ENCODE results near the gene TAPBP.

The TAPBP gene

DNA sequence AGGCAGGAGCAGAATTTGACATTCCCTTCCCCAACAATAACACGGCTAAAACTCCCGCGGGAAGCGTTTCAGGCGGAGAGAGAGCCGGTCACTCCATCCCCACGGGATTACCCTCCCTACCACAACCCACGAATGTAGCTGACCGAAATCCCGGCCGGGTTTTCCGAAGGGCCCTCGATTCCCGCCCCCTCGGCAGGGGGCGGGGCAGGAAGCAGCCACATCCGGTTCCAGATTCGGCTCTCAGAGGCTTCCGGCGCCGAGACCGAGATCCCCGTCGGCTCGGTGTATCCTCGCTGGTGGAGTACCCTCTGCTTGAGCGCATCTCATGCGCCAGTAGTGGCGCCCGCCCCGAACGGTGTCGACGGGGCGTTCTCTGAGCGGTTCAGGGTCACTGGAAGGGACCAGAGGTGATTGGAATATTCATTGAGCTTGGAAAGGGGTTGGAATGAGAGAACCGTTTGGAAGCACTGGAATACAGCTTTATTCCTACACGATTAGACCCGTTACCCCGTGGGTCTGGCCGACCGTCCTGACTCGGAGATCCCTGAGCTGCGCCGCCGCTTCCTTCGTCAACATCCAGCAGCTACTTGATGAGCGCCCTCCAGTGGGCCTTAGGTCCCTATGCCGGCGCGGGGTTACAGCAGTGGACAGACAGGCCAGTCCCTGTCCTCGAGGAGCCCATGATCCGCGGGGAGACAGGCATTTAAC lies 14.5 kb downstream of the TAPBP start:
- intact Hi-C loops (cut with DNase I) = loop anchor here (1.0 to 10.0 kb wide), 2 partner anchors 10 to 115 kb away; partner anchors contain the start of genes CUTA, PFDN6, PHF1 and WDR46
- DNase-seq = peak; percentile 77 to 97 (median 92)

DNA sequence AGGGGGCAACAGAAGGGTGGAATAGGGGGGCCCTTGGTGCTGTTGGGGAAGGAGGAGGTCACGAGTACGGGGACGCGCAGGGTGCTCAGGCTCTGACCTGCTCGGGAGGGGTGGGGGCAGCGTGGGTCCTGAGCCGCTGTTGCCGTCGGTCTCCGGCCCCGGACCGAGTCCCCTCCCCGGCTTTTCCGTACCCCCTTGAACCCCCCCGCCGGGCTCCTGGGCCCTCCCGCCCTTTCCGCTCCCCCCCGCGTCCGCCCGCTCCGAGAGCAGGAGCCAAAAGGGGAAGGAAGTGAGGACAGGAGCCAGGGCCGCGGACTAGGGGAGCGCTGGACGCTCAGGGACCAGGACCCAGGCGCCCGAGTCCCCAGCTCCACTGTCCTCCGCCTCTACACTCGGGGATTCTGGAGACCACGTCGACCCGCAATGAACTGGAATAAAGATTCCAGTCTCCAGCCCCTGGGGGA lies 15.1 kb downstream of the TAPBP start, which contains the start of gene RGL2:
RGL2 (minus strand) TSS at position 170 of the 464 bp plus-strand sequence. CDS start 332 bp downstream, outside the sequence.
- intact Hi-C loops (cut with DNase I) = loop anchor here (1.0 to 10.0 kb wide), 2 partner anchors 10 to 116 kb away; partner anchors contain the start of genes CUTA, PFDN6, PHF1 and WDR46

DNA sequence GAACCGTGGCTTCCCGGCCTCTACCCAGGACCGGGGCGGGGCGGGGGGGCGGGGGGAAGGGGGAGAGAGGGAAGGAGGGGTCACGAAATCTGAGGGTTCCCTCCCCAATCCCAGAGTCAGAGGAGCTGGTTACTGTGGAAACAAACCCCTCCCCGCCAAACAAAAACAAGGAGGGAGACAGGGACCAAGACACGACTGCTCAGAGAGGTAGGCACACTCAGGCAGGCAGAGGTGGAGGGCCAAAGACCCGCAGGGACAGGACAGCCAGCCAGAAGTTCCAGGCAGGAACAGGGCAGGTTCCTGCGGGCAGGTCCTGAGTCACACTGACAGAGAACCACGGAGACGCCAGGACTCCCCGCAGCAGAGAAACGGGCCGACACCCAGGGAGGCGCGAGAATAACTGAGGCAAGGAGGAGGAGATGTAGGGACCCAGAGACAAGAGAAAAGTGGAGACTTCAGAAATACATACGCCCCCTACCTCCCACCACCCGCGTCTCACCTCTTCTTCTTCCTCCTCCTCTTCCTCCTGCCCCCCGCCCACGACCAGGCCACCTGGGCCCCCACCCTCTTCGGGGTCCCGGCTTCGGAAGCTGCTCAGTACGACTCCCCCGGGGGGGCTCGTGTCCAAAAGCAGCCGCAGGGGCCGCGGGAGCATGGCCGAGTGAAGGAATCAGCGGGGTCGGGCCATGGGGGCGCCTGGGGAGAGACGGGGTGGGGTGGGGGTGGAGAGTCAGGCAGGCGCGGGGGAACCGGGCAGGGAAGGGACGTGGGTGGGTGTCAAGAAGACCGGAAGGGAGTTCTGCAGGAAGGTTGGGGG lies 15.7 kb downstream of the TAPBP start:
- peak in 30 of 42 donors; percentile 15 to 75 (median 58) for DNase-seq
- intact Hi-C loops (cut with DNase I) = loop anchor here (10.0 kb wide), 1 partner anchor 117 kb away; the partner anchor contains the start of genes CUTA and PHF1

More for the DNA sequence above, 15.1 kb downstream of the TAPBP start, which contains the start of gene RGL2:
- DNase-seq = peak; percentile 56 to 90 (median 83)

DNA sequence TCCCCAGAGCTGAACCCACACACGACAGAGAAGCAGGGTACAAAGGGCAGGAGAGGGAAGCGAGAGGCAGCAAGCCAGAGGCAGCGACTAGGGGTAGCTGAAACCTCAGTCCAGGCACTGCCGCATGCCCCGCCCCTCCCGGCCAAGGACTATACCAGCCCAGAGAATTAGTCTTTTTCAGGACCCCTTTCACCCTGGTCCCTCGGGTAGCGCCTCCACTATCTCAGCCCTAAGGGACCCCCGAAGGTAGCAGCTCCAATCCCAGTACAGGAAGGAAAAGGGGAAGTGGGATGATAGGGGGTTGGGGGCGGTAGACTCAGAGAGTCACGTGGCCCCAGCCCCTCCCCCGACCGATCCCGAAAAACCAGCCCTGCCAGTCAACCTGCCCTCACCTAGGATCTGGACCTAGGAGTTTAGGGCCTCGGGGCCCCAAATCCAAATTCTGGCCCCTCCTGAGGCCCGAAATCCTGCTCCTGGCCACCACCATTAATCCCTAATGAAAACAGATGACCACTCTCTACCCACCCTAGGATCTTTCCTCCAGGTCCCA lies 16.4 kb downstream of the TAPBP start:
- intact Hi-C loops (cut with DNase I) = loop anchor here (10.0 kb wide), 1 partner anchor 117 kb away; the partner anchor contains the start of genes CUTA and PHF1
- peak in 13 of 42 donors; percentile 23 to 56 (median 34) for DNase-seq

DNA sequence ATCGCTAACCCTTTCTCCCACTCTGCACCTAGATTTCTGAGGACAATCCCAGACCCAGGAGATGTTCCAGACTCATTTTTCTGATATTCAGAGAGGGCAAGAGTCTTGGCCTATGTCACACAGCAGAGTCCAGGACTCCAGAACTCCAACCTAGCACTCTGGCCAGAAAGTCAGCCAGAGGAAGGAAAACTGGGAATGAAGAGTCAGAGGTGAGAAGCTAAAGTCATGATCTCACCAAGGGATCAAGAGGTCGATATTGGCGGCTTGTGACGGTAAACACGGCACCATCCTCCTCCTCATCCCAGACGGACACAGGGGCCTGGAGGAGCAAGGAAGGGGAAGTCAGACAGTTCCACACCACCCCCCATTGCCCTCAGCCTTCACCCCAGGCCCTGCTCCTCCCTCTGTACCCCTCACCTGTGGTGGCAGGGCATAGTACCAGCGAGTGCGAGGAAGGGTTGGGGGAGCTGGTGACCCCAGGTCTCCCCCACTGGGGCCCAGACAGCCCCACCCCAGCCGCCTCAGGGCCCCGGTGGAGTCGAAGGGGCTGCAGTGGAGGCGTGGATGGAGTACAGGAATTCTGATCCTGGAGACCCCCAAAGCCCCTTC lies 17.0 kb downstream of the TAPBP start:
- intact Hi-C loops (cut with DNase I) = loop anchor here (10.0 kb wide), 1 partner anchor 118 kb away; the partner anchor contains the start of genes CUTA and PHF1
- no peak for DNase-seq

DNA sequence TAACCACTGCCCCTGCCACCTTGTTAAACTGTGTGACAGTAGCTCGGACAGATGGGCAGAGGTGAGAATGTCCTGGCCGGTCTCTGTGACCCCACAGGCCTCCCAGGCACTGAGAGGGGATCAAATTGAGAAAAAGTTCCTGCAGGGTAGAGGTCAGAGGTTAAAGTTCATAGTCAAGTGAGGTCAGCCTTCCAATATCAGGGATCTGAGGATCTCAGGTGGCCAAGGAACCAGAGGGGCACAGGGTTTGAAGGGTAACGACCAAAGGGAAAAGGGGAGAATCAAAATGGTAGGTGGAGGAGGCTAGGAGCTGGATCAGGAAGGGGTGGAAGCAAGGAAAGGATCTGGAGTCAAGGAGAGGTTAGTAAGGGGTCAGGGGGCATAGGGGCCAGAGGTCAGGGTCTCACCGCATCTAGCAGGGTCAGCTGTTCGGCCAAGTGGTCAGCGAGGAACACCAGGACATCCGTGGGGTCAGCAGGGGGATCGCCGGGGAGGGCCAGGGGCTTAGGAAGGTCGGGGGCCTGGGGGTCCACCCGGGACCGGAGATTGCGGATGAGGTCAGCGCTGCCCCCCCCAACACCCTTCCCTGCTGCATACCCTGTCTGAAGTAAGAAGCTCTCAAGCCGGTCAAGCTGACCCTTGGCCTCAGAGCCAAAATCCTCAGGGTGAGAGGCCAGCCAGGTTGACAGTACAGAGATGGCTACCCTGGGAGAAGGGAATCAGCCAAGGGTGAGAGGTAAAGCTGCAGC lies 18.1 kb downstream of the TAPBP start:
- intact Hi-C loops (cut with DNase I) = loop anchor here (10.0 kb wide), 1 partner anchor 119 kb away; the partner anchor contains the start of genes CUTA and PHF1
- DNase-seq = no peak

DNA sequence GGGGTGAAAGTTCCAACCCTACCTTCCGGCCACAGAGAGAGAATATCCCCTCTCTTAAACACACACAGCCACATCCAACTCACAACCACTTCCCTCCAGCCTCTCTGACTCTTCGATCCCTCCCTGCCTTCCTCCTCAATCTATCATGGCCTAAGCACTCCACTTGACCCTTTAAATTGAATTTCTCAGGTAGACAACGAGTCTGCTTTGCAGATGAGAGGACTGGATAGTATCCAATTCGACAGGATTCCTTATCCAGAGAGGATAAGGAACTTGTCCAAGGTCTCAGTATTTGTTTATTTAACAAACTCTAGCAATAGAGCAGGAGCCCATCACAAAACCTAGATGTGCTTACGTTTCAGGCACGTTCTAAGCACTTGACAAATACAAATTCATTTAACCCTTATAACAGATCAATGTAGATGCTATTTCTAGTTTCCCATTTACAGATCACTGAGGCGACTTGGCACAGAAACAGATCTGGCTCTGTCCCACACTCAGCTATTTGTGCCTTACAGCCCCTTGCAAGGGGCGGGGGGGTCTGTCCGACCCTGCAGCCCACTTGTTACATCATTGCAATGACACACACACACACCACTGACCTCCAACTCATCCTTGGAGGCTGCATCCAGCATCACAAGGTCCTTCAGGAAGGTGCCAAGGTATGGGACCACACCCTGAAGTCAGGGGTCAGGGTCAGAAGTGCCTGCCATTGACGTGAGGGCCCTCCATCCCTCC lies 19.6 kb downstream of the TAPBP start:
- no peak for DNase-seq
- intact Hi-C loops (cut with DNase I) = loop anchor here (10.0 kb wide), 1 partner anchor 121 kb away; the partner anchor contains the start of genes CUTA and PHF1

DNA sequence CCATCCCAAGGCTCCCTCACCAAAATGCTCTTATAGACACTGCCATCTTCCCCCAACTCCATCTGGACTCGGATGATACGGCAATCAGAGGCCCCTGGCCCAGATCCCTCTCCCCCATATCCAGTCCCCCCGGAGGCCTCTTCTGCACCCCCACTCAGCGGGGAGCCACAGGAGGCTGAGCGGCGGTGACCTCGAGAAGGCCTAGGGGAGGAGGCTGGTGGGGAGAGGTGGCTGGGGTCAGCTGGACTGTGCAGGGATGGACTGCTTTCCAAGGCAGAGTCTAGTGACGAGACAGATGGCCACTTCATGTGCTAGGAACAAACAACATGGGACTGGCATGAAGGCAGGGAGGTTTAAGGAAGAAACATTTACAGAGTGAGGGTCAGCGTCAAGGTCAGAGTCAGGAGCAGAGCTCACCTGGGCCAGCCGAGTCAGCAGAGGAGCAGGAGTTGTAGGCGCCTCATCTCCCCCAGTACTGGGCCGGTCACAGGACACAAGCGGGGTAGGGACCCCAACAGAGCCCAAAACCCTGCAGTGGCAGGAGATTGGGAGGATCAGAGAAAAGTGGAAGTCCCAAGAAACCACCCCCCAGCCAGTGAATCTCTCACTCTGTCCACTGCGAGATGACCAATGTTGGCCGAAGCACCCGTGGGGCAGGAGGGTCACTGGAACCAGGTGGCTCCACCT lies 20.7 kb downstream of the TAPBP start:
- intact Hi-C loops (cut with DNase I) = loop anchor here (10.0 kb wide), 1 partner anchor 122 kb away; the partner anchor contains the start of genes CUTA and PHF1
- no peak for DNase-seq

DNA sequence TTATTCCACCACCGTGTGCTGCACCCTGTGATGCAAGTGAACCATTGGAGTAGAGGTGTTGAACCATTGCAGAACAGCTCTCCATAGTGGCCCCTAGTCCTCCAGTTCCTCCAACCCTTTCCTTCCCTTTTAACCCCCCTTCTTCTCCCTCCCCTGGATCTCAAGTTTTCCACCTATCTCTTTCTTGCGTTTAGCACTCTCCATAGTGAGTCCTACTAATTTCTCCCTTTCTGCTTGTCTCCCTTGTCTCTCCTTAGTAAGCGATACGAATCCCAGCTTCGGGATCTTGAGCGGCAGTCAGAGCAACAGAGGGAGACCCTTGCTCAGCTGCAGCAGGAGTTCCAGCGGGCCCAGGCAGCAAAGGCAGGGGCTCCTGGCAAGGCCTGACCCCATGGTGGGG lies 23.4 kb downstream of the TAPBP start:
- no peak for DNase-seq
- intact Hi-C loops (cut with DNase I) = loop anchor here (10.0 kb wide), 1 partner anchor 124 kb away; the partner anchor contains the start of genes CUTA and PHF1

DNA sequence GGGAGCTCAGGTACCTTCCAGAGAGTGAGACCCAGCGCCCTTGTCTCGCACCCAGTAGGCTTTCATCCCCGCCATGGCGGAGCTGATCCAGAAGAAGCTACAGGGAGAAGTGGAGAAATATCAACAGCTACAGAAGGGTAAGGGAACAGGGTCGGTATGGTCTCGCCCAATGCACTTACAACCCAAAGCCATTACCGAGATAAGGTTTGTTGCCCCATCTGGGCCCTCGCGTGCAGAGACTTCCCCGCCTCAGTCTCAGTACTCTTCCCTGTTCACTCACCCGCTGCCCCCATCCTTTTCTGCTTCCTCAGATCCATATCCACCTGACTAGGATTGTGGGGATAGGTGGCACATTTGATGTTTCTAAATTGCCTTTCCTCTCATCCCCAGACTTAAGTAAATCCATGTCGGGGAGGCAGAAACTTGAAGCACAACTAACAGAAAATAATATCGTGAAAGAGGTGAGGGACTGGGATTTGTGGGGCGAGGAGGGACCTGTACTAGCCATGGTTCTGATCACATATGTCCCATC lies 24.0 kb downstream of the TAPBP start:
- no peak for DNase-seq
- intact Hi-C loops (cut with DNase I) = loop anchor here (1.0 to 10.0 kb wide), 2 partner anchors 9 to 125 kb away; partner anchors contain the start of genes CUTA and PHF1

DNA sequence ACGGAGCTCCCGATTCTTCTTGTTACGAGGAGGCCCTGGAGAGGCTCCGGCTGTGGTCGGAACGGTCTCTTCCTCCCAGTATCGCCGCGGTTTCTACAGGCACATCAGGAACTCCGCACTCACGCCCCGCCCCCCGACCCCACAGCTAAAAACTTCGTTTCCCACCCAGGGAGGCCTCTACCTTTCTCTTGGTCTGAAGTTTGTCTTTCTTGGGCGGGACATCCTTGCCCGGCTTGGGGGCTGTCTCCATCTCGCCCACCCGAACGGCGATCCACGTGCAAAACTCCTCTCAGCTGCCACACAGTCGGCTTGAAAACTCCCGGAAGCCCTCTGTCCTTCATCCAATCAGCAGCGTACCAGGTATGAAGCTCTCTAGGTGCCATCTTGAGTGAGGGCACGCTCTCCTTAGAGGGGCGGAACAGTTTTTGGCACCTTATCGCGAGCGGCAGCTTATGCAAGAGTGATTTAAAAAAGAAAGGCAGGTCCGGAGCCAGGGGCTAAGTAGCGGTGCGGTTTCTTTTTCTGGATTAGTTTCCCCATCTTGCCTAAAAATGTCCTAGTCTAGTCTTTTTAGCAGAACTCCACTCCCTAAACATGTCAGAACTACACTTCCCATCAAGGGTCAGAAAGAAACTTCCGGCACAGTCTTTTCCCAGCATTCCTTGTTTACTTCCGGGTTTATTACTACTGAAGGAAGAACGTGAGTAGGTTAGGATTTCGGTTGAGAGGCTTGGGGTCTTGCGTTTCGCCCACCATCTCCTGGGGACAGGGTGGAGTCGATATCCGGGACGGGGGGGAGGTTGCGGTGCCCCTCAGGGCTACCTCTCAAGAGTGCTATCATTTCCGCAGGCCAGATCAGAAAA lies 24.7 kb downstream of the TAPBP start, which contains the start of the genes PFDN6 and WDR46:
PFDN6 (plus strand) TSS at position 681 of the 863 bp plus-strand sequence. CDS start 256 bp downstream, outside the sequence.
WDR46 (minus strand) TSS at position 319 of the 863 bp plus-strand sequence; CDS start at position 250, 69 bp downstream.
- peak; percentile 71 to 96 (median 90) for DNase-seq
- intact Hi-C loops (cut with DNase I) = loop anchor here (1.0 kb wide), 1 partner anchor 10 kb away; no protein-coding TSS in a partner anchor

DNA sequence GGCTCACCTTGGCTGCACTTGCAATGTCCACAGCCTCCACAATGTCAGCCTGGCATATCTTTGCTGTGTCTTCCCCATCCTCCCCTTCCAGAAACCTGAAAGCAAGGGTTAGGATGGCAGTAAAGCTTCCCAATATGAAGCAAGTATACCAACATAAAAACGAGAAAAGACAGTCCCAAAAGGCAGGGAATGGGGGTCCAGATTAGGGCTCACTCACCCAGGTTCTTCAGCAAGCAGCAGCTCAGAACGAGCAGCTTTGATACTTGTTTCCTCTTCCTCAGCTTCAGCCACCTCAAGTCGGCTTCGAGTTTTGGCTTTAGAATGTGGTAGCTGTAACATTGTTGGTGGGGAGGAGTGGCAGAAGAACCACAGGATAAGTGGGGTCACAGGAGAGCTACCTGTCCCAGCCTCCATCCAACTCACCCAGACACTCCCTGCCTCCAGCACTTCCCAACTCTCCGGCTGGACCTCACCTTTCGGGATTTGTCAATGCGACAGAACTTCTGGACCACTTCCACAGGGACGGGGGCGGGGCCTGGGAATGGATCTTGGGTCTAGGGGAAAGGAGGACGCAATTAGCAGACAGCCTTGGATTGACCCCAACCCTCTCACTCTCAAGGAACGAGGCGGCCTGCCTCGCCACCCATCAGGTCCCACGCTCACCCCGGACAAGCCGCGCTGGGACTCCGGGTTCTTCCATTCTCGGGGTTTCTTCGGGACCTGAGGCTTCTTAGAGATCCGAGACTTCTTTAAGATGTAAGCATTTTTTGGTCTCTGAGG lies 25.5 kb downstream of the TAPBP start:
- intact Hi-C loops (cut with DNase I) = no loop called here
- DNase-seq = no peak

DNA sequence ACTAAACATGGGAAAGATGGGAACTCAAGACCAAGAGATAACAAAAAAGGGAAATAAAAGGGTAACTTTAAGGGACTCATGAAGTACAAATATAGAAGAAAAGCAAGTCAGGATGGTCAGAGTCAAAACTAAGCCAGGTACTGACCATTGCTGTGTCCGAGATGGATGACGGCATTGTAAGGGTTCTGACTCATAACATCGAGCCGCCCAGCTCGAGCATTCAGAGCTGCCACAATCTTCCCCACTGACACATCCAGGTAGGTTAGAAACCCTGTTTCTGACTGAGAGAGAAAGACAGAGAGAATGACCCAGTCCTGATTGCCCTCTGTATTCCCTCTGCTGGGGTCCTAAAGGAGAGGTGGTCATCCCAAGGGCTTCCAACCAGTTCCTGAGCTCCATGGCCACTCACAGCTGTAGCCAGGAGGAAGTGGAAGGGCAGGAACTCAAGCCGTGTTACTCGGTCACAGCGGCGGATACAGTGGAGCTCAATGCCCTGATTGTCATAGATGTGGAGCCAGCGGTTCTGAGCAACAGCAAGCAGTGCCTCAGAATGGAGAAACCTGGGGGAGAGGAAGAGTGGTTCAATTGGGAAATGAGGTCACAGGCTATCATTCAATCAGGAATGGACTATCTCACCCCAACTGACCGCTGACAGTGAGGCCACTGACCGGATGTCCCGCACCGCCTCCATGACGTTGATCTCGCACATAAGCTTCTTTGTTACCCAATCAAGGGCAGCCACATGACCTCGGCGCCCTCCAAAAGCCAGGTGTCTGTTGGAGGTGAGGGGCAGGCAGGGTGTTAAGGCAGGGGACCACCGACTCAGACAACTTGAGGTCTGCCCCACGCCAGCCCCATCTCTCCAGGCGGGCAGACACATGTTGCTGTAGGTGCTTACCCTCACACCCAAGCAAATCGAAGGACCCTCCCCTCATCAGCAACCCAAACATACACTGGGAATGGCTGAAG lies 26.6 kb downstream of the TAPBP start:
- no peak for DNase-seq
- intact Hi-C loops (cut with DNase I) = no loop called here

All from head of caudate nucleus (tissue), 42 donors.